GM10847 (cell line): ENCODE results near the gene NUP62.

Experiments
- POLR2A ChIP-seq: IDR thresholded peaks from 2 replicates; pipeline ENCODE4 v1.6.1; 2011; ENCODE audit not compliant: insufficient read length; ENCODE audit errors: extremely low read depth

NUP62 gene

GRCh38 chr19:49916839-49917733 is 12.2 kb downstream of the NUP62 start:
- no peak for TF ChIP-seq POLR2A

- TF ChIP-seq POLR2A = no peak
Observed at GRCh38 chr19:49915271-49915670, 14.0 kb downstream of the NUP62 start.

- no peak for TF ChIP-seq POLR2A
Observed at GRCh38 chr19:49913720-49914119, 15.6 kb downstream of the NUP62 start.

GRCh38 chr19:49912965-49913685 is 16.2 kb downstream of the NUP62 start:
- TF ChIP-seq POLR2A = no peak

GRCh38 chr19:49911381-49912145 is 17.7 kb downstream of the NUP62 start:
- TF ChIP-seq POLR2A = peak; percentile 30

- no peak for TF ChIP-seq POLR2A
Observed at GRCh38 chr19:49910179-49910578, 19.1 kb downstream of the NUP62 start.

- TF ChIP-seq POLR2A = no peak
Observed at GRCh38 chr19:49908480-49909420, 20.6 kb downstream of the NUP62 start.

GRCh38 chr19:49907745-49908446 is 21.4 kb downstream of the NUP62 start:
- TF ChIP-seq POLR2A = no peak

GRCh38 chr19:49906879-49907564 is 22.3 kb downstream of the NUP62 start:
- TF ChIP-seq POLR2A = no peak

- no peak for TF ChIP-seq POLR2A
Observed at GRCh38 chr19:49904136-49904535, 25.2 kb downstream of the NUP62 start.

- TF ChIP-seq POLR2A = peak; percentile 4
Observed at GRCh38 chr19:49896863-49897621, 32.3 kb downstream of the NUP62 start, which contains the start of gene IL4I1. Gene IL4I1 (minus strand): TSS chr19:49896887. CDS start chr19:49896160, 727 bp downstream.

GRCh38 chr19:49895566-49896297 is 33.6 kb downstream of the NUP62 start:
- peak; percentile 31 for TF ChIP-seq POLR2A
